Type B pancreatic cell (in vitro differentiated cells): ENCODE data around the gene CNN2. TPM values are rescaled to one million over a fixed set of nuclear protein-coding genes. Genes with fewer than 3 reads are reported as not detected.

ENCODE experiments used
- DNase-seq: peaks from one replicate; pipeline ENCODE4 v3.0.0; 2021; ENCODE audit warnings: mixed read lengths; ENCODE audit not compliant: unreplicated experiment; ENCODE audit errors: extremely low spot score
- H3K27ac Mint-ChIP-seq: 2 replicates; pipeline ENCODE4 v1.8.0; 2021; ENCODE audit warnings: mild to moderate bottlenecking, mixed read lengths
- H3K27me3 Mint-ChIP-seq: 2 replicates; pipeline ENCODE4 v1.8.0; 2021; ENCODE audit warnings: mixed read lengths
- H3K36me3 Mint-ChIP-seq: 2 replicates; pipeline ENCODE4 v1.8.0; 2021; ENCODE audit warnings: mixed read lengths
- H3K4me1 Mint-ChIP-seq: one replicate; pipeline ENCODE4 v1.8.0; 2021; ENCODE audit warnings: mixed read lengths; ENCODE audit not compliant: unreplicated experiment
- H3K4me3 Mint-ChIP-seq: 2 replicates; pipeline ENCODE4 v1.8.0; 2021; ENCODE audit warnings: mild to moderate bottlenecking, mixed read lengths
- H3K9me3 Mint-ChIP-seq: 2 replicates; pipeline ENCODE4 v1.8.0; 2021; ENCODE audit warnings: mixed read lengths
- CTCF ChIP-seq: fragments of 200-600 bp; sonication (generic); conservative IDR thresholded peaks from 2 replicates; pipeline ENCODE4 v1.5.0; 2021; ENCODE audit warnings: antibody characterized with exemption, mild to moderate bottlenecking
- total RNA-seq: library from RNA; stranded (reverse); gene quantifications from 2 replicates; pipeline ENCODE4 v1.2.1, GENCODE V29; 2021; ENCODE audit warnings: low replicate concordance

Gene CNN2
- total RNA-seq, 1 donor from 2014 or later: 276 TPM

GRCh38 chr19:984165-984967 lies 42.0 kb upstream of the CNN2 start, which contains the start of gene WDR18:
WDR18 (plus strand) TSS chr19:984345; CDS start chr19:984354, 9 bp downstream.
- Mint-ChIP-seq H3K27me3 (no peaks in the 10 kb centered on the region), H3K36me3 (no peaks in the 10 kb centered on the region), H3K4me1 (peaks cover 6% of the 10 kb centered on the region), H3K4me3 (peak within 1 kb of the TSS; percentile 94), H3K27ac (peak within 1 kb of the TSS; percentile 84), H3K9me3 (no peaks in the 10 kb centered on the region)
- peak; percentile 93 for DNase-seq
- TF ChIP-seq CTCF: peak; percentile 34

- no peak for TF ChIP-seq CTCF
- no peak overlapping the region for H3K4me3 Mint-ChIP-seq
- no peaks in the 10 kb centered on the region for H3K36me3 Mint-ChIP-seq
- peaks cover 6% of the 10 kb centered on the region for H3K4me1 Mint-ChIP-seq
- no peak overlapping the region for H3K27ac Mint-ChIP-seq
- no peaks in the 10 kb centered on the region for H3K27me3 Mint-ChIP-seq
- DNase-seq: no peak
- no peaks in the 10 kb centered on the region for H3K9me3 Mint-ChIP-seq
These were observed 40.3 kb upstream of the CNN2 start for GRCh38 chr19:986083-986482.

GRCh38 chr19:988081-988480 lies 38.3 kb upstream of the CNN2 start:
- H3K9me3 Mint-ChIP-seq: no peaks in the 10 kb centered on the region
- H3K4me3 Mint-ChIP-seq: no peak overlapping the region
- no peaks in the 10 kb centered on the region for H3K27me3 Mint-ChIP-seq
- peaks cover 6% of the 10 kb centered on the region for H3K4me1 Mint-ChIP-seq
- no peak for TF ChIP-seq CTCF
- peaks cover 3% of the 10 kb centered on the region for H3K36me3 Mint-ChIP-seq
- no peak overlapping the region for H3K27ac Mint-ChIP-seq
- no peak for DNase-seq

- no peak for DNase-seq
- Mint-ChIP-seq H3K27me3 (no peaks in the 10 kb centered on the region), H3K9me3 (no peaks in the 10 kb centered on the region), H3K4me3 (no peak overlapping the region), H3K4me1 (peaks cover 6% of the 10 kb centered on the region), H3K27ac (no peak overlapping the region), H3K36me3 (peaks cover 3% of the 10 kb centered on the region)
- no peak for TF ChIP-seq CTCF
These were observed 37.9 kb upstream of the CNN2 start for GRCh38 chr19:988510-988909.

- TF ChIP-seq CTCF: peak; percentile 40
- Mint-ChIP-seq H3K4me1 (peaks cover 6% of the 10 kb centered on the region), H3K27me3 (no peaks in the 10 kb centered on the region), H3K4me3 (no peak overlapping the region), H3K9me3 (no peaks in the 10 kb centered on the region), H3K27ac (no peak overlapping the region), H3K36me3 (peaks cover 3% of the 10 kb centered on the region)
- DNase-seq: no peak
These were observed 36.9 kb upstream of the CNN2 start for GRCh38 chr19:989381-990081.
